Caco-2 (cell line): ENCODE measurements around the gene INAFM1. TPM values are rescaled to one million over a fixed set of nuclear protein-coding genes. Genes with fewer than 3 reads are reported as not detected.
"Not testable (repeated sequence)": the region's sequence is repeated elsewhere in the genome, so short reads cannot be mapped to it uniquely, and the experiment has no call there.

Source experiments
- BruUV-seq: library from RNA; stranded (reverse); fragments of 400-500 nt; replicated peaks from 2 replicates; lab custom pipeline; 2021; lab: Mats Ljungman, UMichigan
- CTCF ChIA-PET: fragments of 300-600 bp; sonication (Branson Sonifier 250); formaldehyde crosslinking; loops from one replicate; lab custom pipeline; 2022; ENCODE audit warnings: antibody characterized with exemption; lab: Charles Lee
- POLR2A ChIA-PET: fragments of 300-600 bp; sonication (Branson Sonifier 250); formaldehyde crosslinking; loops from one replicate; lab custom pipeline; 2022; ENCODE audit warnings: antibody characterized with exemption; lab: Charles Lee
- DNase-seq, 2 experiments: peaks; one replicate each; pipeline versions ENCODE4 v3.0.0 to v3.0.0-alpha.2; 2020 to 2022
- H3K27me3 ChIP-seq: replicated peaks from 2 replicates; pipeline ENCODE4 v1.6.0; 2011; ENCODE audit warnings: low read length; ENCODE audit not compliant: control insufficient read depth, insufficient read depth
- H3K36me3 ChIP-seq: 2 replicates; pipeline ENCODE4 v1.5.1; 2011; ENCODE audit warnings: low read length; ENCODE audit not compliant: control insufficient read depth, insufficient read depth
- H3K4me1 ChIP-seq: fragments of 250-450 bp; sonication (Bioruptor Pico); 2 replicates; pipeline ENCODE4 v1.5.1; 2020; ENCODE audit warnings: mild to moderate bottlenecking
- H3K4me3 ChIP-seq: 2 replicates; pipeline ENCODE4 v1.5.1; 2011; ENCODE audit warnings: low read depth, mild to moderate bottlenecking, control low read depth, low read length
- H3K9me3 ChIP-seq: fragments of 250-450 bp; sonication (Bioruptor Pico); 2 replicates; pipeline ENCODE4 v1.5.1; 2020; ENCODE audit warnings: mild to moderate bottlenecking, moderate library complexity
- H3K27ac Mint-ChIP-seq: one replicate; pipeline ENCODE4 v1.8.0; 2022; ENCODE audit warnings: mixed read lengths; ENCODE audit not compliant: unreplicated experiment
- H3K27me3 Mint-ChIP-seq: one replicate; pipeline ENCODE4 v1.8.0; 2022; ENCODE audit warnings: mixed read lengths; ENCODE audit not compliant: insufficient read depth, unreplicated experiment
- H3K36me3 Mint-ChIP-seq: one replicate; pipeline ENCODE4 v1.8.0; 2022; ENCODE audit warnings: mild to moderate bottlenecking, mixed read lengths; ENCODE audit not compliant: insufficient read depth, unreplicated experiment
- H3K4me1 Mint-ChIP-seq: one replicate; pipeline ENCODE4 v1.8.0; 2022; ENCODE audit warnings: low read depth, mixed read lengths; ENCODE audit not compliant: unreplicated experiment
- H3K4me3 Mint-ChIP-seq: one replicate; pipeline ENCODE4 v1.8.0; 2022; ENCODE audit warnings: mild to moderate bottlenecking, moderate library complexity, mixed read lengths; ENCODE audit not compliant: unreplicated experiment
- H3K9me3 Mint-ChIP-seq: one replicate; pipeline ENCODE4 v1.8.0; 2022; ENCODE audit warnings: mixed read lengths; ENCODE audit not compliant: unreplicated experiment
- CTCF ChIP-seq, 2 experiments: fragments of 200-600 bp in 1 of 2; IDR thresholded peaks; 1 replicate in 1 of 2; 2 replicates in 1 of 2; pipeline versions ENCODE4 v1.5.1 to v1.8.0; 2011 to 2022; ENCODE audit warnings: antibody characterized with exemption in 1 of 2, control low read depth in 1 of 2, inconsistent platforms in 1 of 2, low read depth in 1 of 2, low read length in 1 of 2, mild to moderate bottlenecking in 1 of 2, moderate library complexity in 1 of 2; ENCODE audit not compliant: insufficient read depth in 1 of 2, severe bottlenecking in 1 of 2, unreplicated experiment in 1 of 2
- intact Hi-C: fragments of 100-400 bp; cut with micrococcal nuclease; formaldehyde crosslinking; loops from one replicate; pipeline ENCODE4 v1.10.0; 2022; ENCODE audit not compliant: unreplicated experiment
- total RNA-seq: library from RNA; stranded (reverse); gene quantifications from 2 replicates; pipeline ENCODE4 v1.2.3, GENCODE V29; 2022

Gene INAFM1
- total RNA-seq, 1 experiment from 2014 or later = 10.4 TPM

GRCh38 chr19:47243776-47244547 is 30.7 kb upstream of the INAFM1 start:
- no peak overlapping the region for H3K27ac Mint-ChIP-seq
- Histone ChIP-seq H3K4me1 (peaks cover 14% of the 10 kb centered on the region), H3K4me3 (peak overlapping the region; percentile 51), H3K27me3 (no peaks in the 10 kb centered on the region), H3K9me3 (no peaks in the 10 kb centered on the region), H3K36me3 (no peaks in the 10 kb centered on the region)
- H3K27me3 Mint-ChIP-seq = no peaks in the 10 kb centered on the region
- H3K36me3 Mint-ChIP-seq = no peaks in the 10 kb centered on the region
- H3K4me3 Mint-ChIP-seq = no peak overlapping the region
- intact Hi-C loops = loop anchor here (1.0 to 5.0 kb wide), 4 partner anchors 16 to 112 kb away; partner anchors contain the start of gene SAE1
- CTCF ChIA-PET = interaction anchor here (0.6 to 4.5 kb wide), 40 partner anchors 9 to 384 kb away, joined by 3 to 234 read pairs (median 5); partner anchors contain the start of genes BBC3, CCDC9, DHX34 and INAFM1
- peak; percentile 98 for TF ChIP-seq CTCF (IDR thresholded peaks at IDR 0.05; ENCODE audit: insufficient read depth in 1 of 2, low read depth in 1 of 2, low read length in 1 of 2, severe bottlenecking in 1 of 2, unreplicated experiment in 1 of 2)
- H3K4me1 Mint-ChIP-seq = no peaks in the 10 kb centered on the region
- DNase-seq = peak; percentile 95 to 99
- H3K9me3 Mint-ChIP-seq = no peaks in the 10 kb centered on the region
- no TSS peak for BruUV-seq
- POLR2A ChIA-PET = interaction anchor here (0.5 to 2.5 kb wide), 18 partner anchors 11 to 424 kb away, joined by 3 to 55 read pairs (median 8); partner anchors contain the start of genes CCDC9, DHX34, INAFM1 and SAE1

- intact Hi-C loops = loop anchor here (5.0 kb wide), 1 partner anchor 230 kb away; the partner anchor contains the start of gene NPAS1
- Histone ChIP-seq H3K27me3 (no peaks in the 10 kb centered on the region), H3K4me1 (peaks cover 3% of the 10 kb centered on the region; the same call in 1 of the 2 replicates), H3K9me3 (no peaks in the 10 kb centered on the region), H3K36me3 (no peaks in the 10 kb centered on the region), H3K4me3 (no peak overlapping the region)
- CTCF ChIA-PET = interaction anchor here (0.9 to 4.5 kb wide), 2 partner anchors 9 to 37 kb away, joined by 5 to 234 read pairs; partner anchors contain the start of gene CCDC9
- peaks cover 10% of the 10 kb centered on the region for H3K4me1 Mint-ChIP-seq
- H3K27ac Mint-ChIP-seq = no peak overlapping the region
- no TSS peak for BruUV-seq
- peaks cover 13% of the 10 kb centered on the region for H3K36me3 Mint-ChIP-seq
- TF ChIP-seq CTCF (IDR thresholded peaks at IDR 0.05; ENCODE audit: insufficient read depth in 1 of 2, low read depth in 1 of 2, low read length in 1 of 2, severe bottlenecking in 1 of 2, unreplicated experiment in 1 of 2) = peak; percentile 84 to 95
- no peaks in the 10 kb centered on the region for H3K27me3 Mint-ChIP-seq
- no peak overlapping the region for H3K4me3 Mint-ChIP-seq
- DNase-seq = peak in 1 of 2 experiments; percentile 82
- H3K9me3 Mint-ChIP-seq = no peaks in the 10 kb centered on the region
- POLR2A ChIA-PET = no interaction called here
Measured at GRCh38 chr19:47247308-47247990, 27.2 kb upstream of the INAFM1 start.

GRCh38 chr19:47253016-47253415 is 21.7 kb upstream of the INAFM1 start:
- H3K4me3 Mint-ChIP-seq, BruUV-seq: not testable (repeated sequence)

More at GRCh38 chr19:47253016-47253415, 21.7 kb upstream of the INAFM1 start:
- CTCF ChIA-PET = interaction anchor here (0.6 to 1.2 kb wide), 2 partner anchors 9 to 27 kb away, joined by 3 to 5 read pairs; no protein-coding TSS in a partner anchor
- H3K27me3 Mint-ChIP-seq, H3K27me3 ChIP-seq, POLR2A ChIA-PET, H3K4me3 ChIP-seq, DNase-seq, H3K9me3 ChIP-seq, H3K27ac Mint-ChIP-seq, H3K9me3 Mint-ChIP-seq, H3K36me3 ChIP-seq: not testable (repeated sequence)
- peaks cover 16% of the 10 kb centered on the region for H3K4me1 Mint-ChIP-seq
- H3K4me1 ChIP-seq = peaks cover 12% of the 10 kb centered on the region
- peaks cover 39% of the 10 kb centered on the region for H3K36me3 Mint-ChIP-seq
- intact Hi-C loops = loop anchor here (10.0 kb wide), 1 partner anchor 388 kb away; the partner anchor contains the start of gene ARHGAP35
